B cell (primary cell): ENCODE results near the gene EGF.

ENCODE experiments used
- CTCF ChIP-seq: fragments of 200-600 bp; IDR thresholded peaks from one replicate; pipeline ENCODE4 v1.8.0; 2022; ENCODE audit warnings: antibody characterized with exemption, mild to moderate bottlenecking
- EZH2 ChIP-seq: IDR thresholded peaks from 2 replicates; pipeline ENCODE4 v1.6.1; 2012; ENCODE audit warnings: borderline replicate concordance, low read depth, mild to moderate bottlenecking, moderate library complexity, low read length; ENCODE audit not compliant: insufficient read depth, poor library complexity, severe bottlenecking

- TF ChIP-seq CTCF, result no peak
- no peak for TF ChIP-seq EZH2
Measured at GRCh38 chr4:109989044-109989443, 76.4 kb downstream of the EGF start.
